ENCODE measurements around the gene CACNA2D3.

Gene CACNA2D3

GRCh38 chr3:54494209-54494608 is 371.9 kb downstream of the CACNA2D3 start:
- no peak for DNase-seq

DNA sequence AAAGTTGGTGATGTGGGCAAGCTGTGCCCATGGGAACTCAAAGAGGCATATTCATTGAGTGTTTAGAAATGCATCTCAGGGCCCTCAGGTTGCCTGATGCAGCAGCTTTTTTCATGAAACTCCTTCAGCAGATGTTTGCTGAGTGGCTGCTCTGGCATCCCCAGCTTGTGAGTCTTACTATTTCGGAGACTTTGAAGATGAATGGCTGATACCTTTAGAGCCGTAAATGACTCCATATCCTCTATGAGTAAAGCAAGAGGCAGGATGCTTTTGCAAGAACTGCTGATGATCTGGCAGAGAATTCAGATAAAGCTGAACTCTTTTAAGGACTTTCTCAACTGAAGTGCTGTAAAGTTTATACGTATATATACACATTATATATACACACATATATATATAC is 384.3 kb downstream of the CACNA2D3 start:
- no peak for DNase-seq

GRCh38 chr3:54507876-54508460 is 385.6 kb downstream of the CACNA2D3 start:
- DNase-seq: no peak

DNA sequence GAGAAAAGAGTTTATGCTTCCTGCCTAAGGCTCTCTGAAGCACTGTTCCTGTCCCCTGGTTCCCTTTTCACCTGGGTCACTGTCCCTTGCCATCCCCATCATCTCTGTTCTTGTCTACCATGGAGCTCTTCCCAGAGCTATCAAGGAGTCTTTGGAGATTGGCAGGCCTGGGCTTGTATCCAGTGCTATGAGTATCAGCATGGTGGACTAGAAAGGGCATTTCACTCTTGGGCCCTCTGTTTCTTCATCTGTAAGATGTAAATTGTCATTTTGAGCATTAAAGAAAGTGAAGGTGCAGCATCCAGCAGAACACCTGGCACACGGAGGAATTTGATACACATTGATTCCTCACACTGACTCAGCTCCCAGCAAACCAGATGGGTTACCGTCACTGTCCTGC is 388.2 kb downstream of the CACNA2D3 start:
- no peak for DNase-seq

GRCh38 chr3:54511766-54512365 is 389.5 kb downstream of the CACNA2D3 start:
- no peak for DNase-seq

DNA sequence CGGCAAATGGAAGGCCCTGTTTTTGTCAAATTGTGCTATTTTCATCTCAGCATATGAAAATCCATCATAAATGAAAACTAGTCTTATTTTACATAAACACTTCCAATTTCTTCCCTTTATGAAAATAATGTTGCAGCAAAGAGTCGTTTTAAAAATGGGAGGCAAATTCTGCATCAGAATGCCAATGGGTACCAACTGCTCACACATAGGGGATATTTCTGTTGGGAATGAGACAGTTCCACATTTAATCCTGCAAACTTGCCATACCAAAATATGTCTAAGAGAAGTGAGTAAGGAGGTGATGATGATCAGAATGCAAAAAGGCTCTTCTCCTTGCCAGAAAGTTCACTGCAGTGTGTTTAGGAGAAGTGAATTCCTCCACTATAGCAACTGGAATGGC is 391.7 kb downstream of the CACNA2D3 start:
- DNase-seq: no peak

GRCh38 chr3:54514416-54514815 is 392.1 kb downstream of the CACNA2D3 start:
- DNase-seq: no peak

GRCh38 chr3:54515441-54516213 is 393.3 kb downstream of the CACNA2D3 start:
- no peak for DNase-seq

DNA sequence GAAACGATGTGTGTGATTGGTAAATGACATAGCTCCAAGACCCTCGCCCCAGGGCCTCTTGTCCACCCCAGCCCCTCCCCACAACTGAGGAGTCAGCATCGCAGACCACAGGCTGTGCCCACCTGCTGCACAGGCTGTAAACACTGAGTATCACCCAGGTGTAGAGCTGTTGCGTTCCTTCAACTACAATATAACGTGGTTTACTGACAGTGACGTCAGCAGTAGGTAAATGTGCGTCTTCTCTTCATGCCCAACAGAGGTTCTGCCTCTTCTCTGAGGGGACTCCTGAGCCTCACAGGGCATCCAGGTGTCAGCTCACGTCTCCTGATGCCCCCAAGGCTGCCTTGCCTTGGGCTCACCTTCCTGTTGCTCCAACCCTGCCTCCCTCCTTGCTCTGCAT is 395.1 kb downstream of the CACNA2D3 start:
- DNase-seq: no peak

DNA sequence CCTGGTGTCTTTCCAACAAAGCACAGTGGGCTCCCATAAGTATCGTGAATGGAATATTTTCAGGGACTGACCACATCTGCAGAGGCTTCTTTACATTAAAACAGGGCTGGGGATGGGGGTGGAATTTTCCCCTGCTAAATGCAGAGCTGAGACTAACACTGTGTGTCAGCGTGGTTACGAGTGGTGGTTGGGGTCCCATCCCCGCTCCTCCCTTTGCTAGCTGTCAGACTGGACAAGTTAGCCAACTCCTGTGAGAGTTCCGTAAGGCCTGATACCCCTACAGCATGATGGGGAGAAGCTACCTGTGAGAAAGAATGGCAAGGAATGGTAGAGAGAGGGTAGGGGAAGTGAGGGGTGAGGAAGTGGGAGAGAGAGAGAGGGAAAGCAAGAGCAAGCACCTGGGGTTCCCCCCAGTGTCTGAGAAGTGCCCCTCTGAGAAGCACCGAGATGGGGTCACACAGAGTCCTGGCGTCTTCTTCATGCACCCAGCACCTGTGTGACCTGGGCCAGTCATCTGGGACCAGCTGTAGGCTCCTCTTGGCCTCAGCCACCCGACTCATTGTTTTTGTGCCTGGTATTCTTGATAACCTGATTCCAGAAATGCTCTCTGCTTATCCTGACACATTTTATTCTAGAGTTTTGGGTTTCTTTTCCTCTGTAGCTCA is 395.8 kb downstream of the CACNA2D3 start:
- no peak for DNase-seq

DNA sequence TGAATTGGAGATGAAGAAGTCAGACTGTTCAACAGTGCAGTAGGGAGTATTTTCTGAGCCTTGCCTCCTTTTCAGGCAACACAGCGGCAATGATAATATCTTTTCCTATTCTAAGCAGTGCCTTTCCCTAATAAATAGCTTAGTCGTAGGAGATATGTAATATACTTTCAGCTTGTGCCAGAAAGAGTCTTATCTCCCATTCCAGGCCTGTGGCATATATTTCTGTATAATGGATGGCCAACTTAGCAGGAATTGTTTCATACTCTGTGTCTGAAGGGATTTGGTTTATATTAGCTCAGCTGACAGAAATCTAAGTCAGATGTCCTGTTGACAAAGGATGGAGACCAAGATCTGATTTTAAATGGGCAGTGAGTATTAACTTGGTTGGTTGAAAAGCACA is 397.1 kb downstream of the CACNA2D3 start:
- DNase-seq: no peak

GRCh38 chr3:54520060-54520459 is 397.7 kb downstream of the CACNA2D3 start:
- no peak for DNase-seq

DNA sequence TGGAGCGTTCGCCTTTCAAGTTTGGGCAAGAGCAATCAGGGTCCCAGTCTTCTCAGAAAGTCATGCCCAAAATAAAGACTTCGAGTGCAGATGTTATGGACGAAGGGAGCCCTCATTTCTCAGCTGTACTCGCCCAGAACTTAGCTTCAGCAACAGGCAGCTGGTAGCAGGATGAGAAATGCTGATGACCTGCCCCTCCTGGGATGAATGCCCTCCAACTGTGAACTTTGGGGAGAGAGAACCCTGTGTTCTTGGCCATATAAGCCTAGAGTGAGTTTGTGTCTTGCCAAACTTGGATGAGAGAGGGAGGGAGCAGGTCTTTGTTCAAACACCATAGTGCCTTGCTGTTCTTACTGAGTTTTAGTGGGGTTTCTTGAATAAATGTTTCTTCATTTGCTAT is 405.2 kb downstream of the CACNA2D3 start:
- DNase-seq: no peak

GRCh38 chr3:54527953-54528352 is 405.6 kb downstream of the CACNA2D3 start:
- no peak for DNase-seq

GRCh38 chr3:54528668-54529067 is 406.3 kb downstream of the CACNA2D3 start:
- DNase-seq: no peak

- no peak for DNase-seq
Measured at GRCh38 chr3:54530091-54530490, 407.7 kb downstream of the CACNA2D3 start.

- DNase-seq: no peak
Measured at GRCh38 chr3:54530944-54531343, 408.6 kb downstream of the CACNA2D3 start.

- DNase-seq: no peak
Measured at GRCh38 chr3:54531741-54532140, 409.4 kb downstream of the CACNA2D3 start.

GRCh38 chr3:54533856-54534255 is 411.5 kb downstream of the CACNA2D3 start:
- no peak for DNase-seq

DNA sequence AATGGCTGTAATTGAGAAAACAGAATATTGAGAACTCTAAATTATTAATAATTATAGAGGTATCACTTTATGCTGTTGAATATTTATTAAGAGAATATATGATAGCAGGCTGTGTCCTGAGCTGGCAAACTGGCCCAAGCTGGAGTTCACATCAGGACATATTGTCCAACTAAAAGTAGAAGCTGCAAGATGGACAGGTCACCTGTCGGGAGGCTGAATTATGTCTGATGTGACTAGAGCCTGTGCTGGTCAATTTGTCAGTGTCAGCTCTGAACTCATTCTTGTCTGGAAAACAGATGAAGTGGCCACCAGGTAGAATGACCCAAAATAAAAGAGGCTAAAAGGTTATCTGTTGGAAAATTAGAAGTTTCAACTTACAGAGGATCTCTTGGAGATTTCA is 413.3 kb downstream of the CACNA2D3 start:
- DNase-seq: no peak

- DNase-seq: no peak
Measured at GRCh38 chr3:54536450-54536849, 414.1 kb downstream of the CACNA2D3 start.

DNA sequence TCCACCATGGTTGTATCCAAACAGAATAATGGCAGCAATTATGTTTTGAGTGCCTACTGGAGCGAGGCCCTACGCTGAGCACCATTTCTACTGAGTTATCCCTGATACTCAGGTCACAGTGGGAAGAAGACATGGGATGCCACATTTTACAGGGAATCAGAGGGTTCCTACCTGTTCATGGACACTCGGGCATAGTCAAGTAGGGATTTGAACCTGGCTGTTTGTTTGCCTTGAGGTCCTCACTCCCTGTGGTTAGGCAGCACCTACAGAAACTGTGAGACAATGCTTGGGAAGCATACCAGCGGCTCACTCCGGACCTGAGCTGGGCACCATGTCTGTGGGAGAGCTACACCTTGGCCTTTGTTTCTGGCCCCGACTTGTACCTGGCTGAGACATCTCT is 415.2 kb downstream of the CACNA2D3 start:
- no peak for DNase-seq

DNA sequence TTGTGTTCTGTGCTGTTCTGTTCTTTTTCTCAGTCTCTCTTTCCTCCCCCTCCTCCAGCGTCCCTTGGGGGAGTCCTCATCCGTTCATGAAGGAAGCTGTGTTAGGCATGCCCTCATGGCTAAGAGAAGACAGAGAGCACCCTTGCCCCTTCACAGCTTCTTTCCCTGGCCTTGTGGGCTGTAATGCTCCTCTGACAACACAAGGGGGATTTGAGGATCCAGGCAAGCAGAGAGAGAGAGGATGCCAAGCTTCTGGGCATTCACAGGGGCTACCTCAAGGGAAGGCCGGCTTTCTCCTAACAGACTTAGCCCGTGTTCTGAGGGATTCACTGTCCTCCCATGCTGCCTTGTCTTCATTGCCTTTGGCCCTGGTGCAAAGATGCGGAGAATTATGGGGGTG is 416.0 kb downstream of the CACNA2D3 start:
- no peak for DNase-seq

DNA sequence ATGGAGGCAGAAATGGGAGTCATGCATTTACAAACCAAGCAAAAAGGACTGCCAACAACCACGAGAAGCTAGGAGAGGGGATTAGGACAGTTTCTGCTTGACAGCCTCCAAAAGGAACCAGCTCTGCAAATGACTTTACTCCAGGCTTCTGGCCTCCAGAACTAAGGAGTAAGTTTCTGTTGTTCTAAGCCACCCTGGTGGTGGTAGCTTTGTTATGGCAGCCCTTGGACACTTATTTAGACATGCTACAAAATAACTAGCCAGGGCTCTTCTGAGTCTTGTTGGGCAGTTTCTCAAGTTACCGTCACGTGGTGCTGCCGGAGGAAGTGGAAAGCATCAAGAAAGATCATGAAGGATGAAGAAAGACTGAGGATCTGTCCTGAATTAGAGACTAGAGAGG is 419.0 kb downstream of the CACNA2D3 start:
- DNase-seq: no peak

Measured in kidney glomerular epithelial cell (primary cell).